IPS-15b (cell line): Measurements from ENCODE around the gene BORA.
"Not testable (repeated sequence)": the region's sequence is repeated elsewhere in the genome, so short reads cannot be mapped to it uniquely, and the experiment has no call there.

ENCODE experiments used
- H3K27me3 ChIP-seq: one replicate; pipeline ENCODE4 v1.6.1; 2013; ENCODE audit warnings: low read length; ENCODE audit not compliant: control insufficient read depth, insufficient read depth
- H3K36me3 ChIP-seq: one replicate; pipeline ENCODE4 v1.6.1; 2013; ENCODE audit warnings: low read length; ENCODE audit not compliant: control insufficient read depth, insufficient read depth
- H3K4me1 ChIP-seq: one replicate; pipeline ENCODE4 v1.6.1; 2013; ENCODE audit warnings: mild to moderate bottlenecking, low read length; ENCODE audit not compliant: control insufficient read depth, insufficient read depth
- H3K4me3 ChIP-seq: one replicate; pipeline ENCODE4 v1.5.1; 2013; ENCODE audit warnings: low read depth, low read length
- H3K9ac ChIP-seq: one replicate; pipeline ENCODE4 v1.6.1; 2013; ENCODE audit warnings: low read depth, mild to moderate bottlenecking, low read length
- H3K9me3 ChIP-seq: one replicate; pipeline ENCODE4 v1.6.1; 2013; ENCODE audit warnings: mild to moderate bottlenecking, low read length; ENCODE audit not compliant: control insufficient read depth, insufficient read depth

Gene BORA

DNA sequence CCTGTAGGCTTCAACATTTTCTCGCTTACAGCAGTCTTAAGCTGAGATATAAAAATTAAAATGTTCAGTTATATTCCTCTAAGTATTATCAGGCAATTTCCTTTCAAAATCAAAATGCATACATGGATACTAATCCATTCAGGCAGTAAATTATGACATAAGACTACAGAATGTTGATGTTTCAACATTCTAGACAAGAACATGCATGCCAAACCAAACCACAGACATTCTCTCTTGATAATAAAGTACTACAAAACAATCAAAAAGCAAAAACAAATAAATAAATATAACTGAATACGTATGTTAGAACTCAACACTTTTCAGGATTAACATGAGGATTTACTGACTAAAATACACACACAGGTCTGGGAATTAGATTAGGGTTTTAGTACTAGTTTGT, 46.3 kb downstream of the BORA start:
- peaks cover 8% of the 10 kb centered on the region for H3K36me3 ChIP-seq
- no peak overlapping the region for H3K9ac ChIP-seq
- no peaks in the 10 kb centered on the region for H3K9me3 ChIP-seq
- no peaks in the 10 kb centered on the region for H3K4me1 ChIP-seq
- H3K4me3 ChIP-seq: no peak overlapping the region
- H3K27me3 ChIP-seq: no peaks in the 10 kb centered on the region

DNA sequence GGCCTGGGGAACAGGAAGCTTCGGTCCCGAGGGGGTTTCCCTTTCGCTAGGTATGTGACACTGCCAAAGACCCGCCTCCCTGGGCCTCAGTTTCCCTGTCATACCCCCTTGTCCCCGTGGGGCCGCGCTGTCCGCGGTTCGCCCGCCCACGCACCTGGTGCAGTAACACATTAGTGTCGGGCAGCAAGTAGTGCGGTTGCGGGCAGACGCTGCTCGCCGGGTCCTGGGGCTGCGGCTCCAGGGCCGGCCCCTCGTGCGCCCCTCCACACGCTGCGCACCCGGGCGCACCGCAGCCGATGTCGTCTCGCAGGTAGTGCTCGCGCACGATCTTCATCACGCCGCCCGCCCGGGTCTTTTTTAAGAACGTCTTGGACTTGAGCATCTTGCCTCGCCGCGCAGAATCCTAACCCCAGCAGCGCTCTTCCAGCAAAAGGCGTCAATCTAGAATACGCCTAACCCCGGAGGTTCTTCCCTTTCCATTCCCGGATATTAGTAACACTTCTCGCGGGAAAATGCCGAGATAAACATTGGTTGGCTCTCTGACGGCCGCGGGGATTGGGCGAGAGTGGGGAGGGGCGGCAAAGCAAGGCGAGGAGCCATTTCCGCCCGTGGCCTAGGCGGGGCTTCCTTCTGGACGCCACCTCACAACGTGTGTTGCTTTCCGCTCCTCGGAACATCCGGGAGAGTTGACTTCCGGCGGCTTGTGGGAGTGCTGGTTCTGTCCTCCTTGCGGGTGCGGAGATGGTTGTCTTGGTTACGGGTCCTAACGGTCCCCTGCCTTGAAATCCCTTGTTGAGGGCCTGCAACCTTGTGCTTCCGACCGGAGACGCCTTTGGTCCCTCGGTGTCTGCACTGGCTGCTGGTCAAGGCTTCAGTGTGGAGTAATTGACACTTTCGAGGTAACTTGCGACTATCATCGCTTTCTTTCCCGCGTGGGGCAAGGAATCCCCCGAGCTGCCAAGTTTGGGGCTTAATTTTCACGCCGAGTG, 54.0 kb downstream of the BORA start, which contains the start of the genes DIS3 and PIBF1:
Gene DIS3, minus strand, starts transcription at position 450 of the 989 bp plus-strand sequence. Its CDS starts 68 bp downstream, at position 382.
Gene PIBF1, plus strand, starts transcription at position 683 of the 989 bp plus-strand sequence. CDS start 1,337 bp downstream, outside the sequence.
- Histone ChIP-seq H3K27me3 (no peaks in the 10 kb centered on the region), H3K4me1 (peaks cover 5% of the 10 kb centered on the region)

DNA sequence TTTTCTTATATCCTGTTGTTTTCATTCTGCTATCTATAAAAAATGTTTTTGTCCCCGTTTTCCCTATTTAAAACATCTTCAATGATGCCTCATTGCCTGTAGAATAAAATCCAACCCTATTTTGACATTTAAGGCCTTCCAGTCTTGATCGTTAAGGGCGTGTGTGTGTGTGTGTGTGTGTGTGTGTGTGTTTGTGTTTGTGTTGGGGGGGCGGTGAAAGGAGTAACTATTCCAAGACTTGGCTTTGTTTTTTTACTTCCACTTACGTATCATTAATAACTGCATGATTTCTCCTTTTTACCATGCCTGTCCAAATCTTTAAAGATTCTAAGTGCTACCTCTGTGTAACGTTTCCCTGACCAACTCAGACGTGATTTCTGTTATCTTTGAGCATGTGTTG, 55.0 kb downstream of the BORA start:
- Histone ChIP-seq H3K27me3 (no peaks in the 10 kb centered on the region), H3K4me3 (peak overlapping the region; percentile 92), H3K9me3 (no peaks in the 10 kb centered on the region), H3K4me1 (peaks cover 5% of the 10 kb centered on the region), H3K36me3 (no peaks in the 10 kb centered on the region), H3K9ac (peak overlapping the region; percentile 38)

More for the DNA sequence above, 54.0 kb downstream of the BORA start, which contains the start of the genes DIS3 and PIBF1:
- Histone ChIP-seq H3K4me3 (peak within 1 kb of the TSS; percentile 92), H3K36me3 (no peaks in the 10 kb centered on the region), H3K9me3 (no peaks in the 10 kb centered on the region), H3K9ac (peak within 1 kb of the TSS; percentile 84)

DNA sequence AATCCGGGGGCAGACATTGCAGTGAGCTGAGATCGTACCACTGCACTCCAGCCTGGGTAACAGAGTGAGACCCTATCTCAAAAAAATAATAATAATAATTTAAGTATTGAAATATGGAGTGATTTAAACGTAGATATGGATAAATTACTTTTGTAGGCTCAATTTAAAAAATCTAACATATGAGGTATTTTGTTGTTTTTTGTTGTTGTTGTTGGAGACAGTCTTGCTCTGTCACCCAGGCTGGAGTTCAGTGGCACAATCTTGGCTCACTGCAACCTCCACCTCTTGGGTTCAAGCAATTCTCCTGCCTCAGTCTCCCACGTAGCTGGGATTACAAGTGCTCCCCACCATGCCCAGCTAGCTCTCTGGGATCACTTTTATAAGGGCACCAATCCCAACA, 57.0 kb downstream of the BORA start:
- H3K9me3 ChIP-seq, H3K4me3 ChIP-seq, H3K27me3 ChIP-seq, H3K9ac ChIP-seq, H3K36me3 ChIP-seq, H3K4me1 ChIP-seq: not testable (repeated sequence)

DNA sequence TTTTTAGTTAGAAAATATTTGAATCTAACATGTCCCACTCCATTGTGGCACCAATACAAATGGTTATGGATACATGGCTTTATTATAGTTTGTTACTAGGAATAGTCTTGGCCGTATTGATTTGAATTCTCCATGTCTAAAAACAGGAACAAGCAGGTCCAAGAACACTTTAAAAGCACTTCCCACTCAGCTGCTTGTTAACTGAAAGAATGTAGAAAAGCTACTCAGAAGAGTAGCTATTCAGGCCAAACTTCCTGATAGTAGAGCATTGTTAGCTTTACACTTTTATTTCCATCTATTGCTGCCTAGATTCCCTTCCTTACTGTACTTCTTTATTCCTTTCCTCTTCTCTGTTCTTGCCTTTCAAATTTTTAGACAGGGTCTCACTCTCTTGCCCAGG, 61.1 kb downstream of the BORA start:
- Histone ChIP-seq H3K36me3 (no peaks in the 10 kb centered on the region), H3K9me3 (no peaks in the 10 kb centered on the region), H3K9ac (no peak overlapping the region), H3K4me3 (no peak overlapping the region), H3K27me3 (no peaks in the 10 kb centered on the region), H3K4me1 (no peaks in the 10 kb centered on the region)

DNA sequence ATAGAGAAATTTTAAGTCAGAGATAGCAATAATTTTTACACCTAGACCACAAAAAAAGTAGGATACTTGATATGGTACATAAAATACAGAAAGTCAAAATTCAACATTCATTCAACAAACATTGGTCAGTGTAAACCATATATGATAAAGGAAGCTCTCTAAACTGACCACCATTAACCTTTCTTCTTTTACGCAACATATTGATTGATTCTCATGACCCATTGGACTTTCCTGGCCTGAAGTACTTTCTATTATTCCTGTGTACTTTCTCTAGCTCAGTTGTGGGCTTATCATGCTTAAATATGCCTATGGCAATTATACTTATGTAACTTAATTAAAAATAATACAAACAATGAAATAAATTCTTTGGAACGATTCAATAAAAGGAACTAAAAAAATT, 64.9 kb downstream of the BORA start:
- Histone ChIP-seq H3K9ac (no peak overlapping the region), H3K27me3 (no peaks in the 10 kb centered on the region), H3K4me1 (no peaks in the 10 kb centered on the region), H3K36me3 (no peaks in the 10 kb centered on the region), H3K9me3 (no peaks in the 10 kb centered on the region), H3K4me3 (no peak overlapping the region)

DNA sequence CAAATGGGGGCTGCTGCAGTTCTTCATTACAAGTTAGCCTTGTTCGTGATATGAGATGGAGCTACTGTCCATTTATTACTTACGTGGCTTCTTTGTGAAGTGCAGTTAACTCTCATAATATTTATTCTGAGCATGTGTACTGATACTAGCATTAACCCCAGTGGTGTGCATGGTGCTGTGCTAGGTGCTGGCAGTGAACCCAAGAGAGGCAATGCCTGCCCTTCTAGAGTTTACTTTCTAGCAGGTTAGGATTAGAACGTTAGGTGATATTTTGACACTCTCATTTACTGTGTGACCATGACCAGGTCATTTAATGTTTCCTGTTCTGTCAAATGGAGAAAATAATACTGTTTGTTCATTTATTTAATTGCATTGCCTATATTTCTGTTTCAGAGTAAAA, 71.1 kb downstream of the BORA start:
- H3K4me3 ChIP-seq: no peak overlapping the region
- no peaks in the 10 kb centered on the region for H3K9me3 ChIP-seq
- no peaks in the 10 kb centered on the region for H3K27me3 ChIP-seq
- no peaks in the 10 kb centered on the region for H3K36me3 ChIP-seq
- no peaks in the 10 kb centered on the region for H3K4me1 ChIP-seq
- no peak overlapping the region for H3K9ac ChIP-seq

DNA sequence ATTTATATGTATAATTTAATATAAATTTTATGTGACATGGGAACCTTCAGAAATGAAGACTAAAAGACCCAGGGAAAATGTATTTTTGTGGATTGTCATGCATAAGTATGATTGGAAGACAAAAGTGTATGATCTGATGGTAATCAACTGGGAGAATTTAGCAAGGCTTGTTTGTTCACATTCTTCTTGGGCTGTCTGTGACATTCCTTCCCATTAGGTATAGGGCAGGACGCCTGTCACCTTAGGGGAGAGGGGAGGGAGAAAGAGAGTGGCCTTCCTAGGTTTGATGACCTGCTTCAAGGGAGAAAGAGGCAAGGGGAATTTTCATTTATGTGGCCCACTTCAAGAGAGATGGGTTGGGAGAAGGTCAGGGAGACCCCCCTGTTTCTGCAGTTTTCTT, 76.6 kb downstream of the BORA start:
- H3K9ac ChIP-seq: no peak overlapping the region
- H3K4me3 ChIP-seq: no peak overlapping the region
- no peaks in the 10 kb centered on the region for H3K4me1 ChIP-seq
- no peaks in the 10 kb centered on the region for H3K9me3 ChIP-seq
- H3K27me3 ChIP-seq: no peaks in the 10 kb centered on the region
- no peaks in the 10 kb centered on the region for H3K36me3 ChIP-seq
